HG03045 (cell line): ENCODE results near the gene SFRP5.

Experiments used
- ATAC-seq: cut with Tn5 transposase; IDR thresholded peaks from one replicate; pipeline ENCODE4 v1.9.1; 2021; ENCODE audit warnings: mild to moderate bottlenecking, moderate library complexity; ENCODE audit not compliant: unreplicated experiment

SFRP5 gene

DNA sequence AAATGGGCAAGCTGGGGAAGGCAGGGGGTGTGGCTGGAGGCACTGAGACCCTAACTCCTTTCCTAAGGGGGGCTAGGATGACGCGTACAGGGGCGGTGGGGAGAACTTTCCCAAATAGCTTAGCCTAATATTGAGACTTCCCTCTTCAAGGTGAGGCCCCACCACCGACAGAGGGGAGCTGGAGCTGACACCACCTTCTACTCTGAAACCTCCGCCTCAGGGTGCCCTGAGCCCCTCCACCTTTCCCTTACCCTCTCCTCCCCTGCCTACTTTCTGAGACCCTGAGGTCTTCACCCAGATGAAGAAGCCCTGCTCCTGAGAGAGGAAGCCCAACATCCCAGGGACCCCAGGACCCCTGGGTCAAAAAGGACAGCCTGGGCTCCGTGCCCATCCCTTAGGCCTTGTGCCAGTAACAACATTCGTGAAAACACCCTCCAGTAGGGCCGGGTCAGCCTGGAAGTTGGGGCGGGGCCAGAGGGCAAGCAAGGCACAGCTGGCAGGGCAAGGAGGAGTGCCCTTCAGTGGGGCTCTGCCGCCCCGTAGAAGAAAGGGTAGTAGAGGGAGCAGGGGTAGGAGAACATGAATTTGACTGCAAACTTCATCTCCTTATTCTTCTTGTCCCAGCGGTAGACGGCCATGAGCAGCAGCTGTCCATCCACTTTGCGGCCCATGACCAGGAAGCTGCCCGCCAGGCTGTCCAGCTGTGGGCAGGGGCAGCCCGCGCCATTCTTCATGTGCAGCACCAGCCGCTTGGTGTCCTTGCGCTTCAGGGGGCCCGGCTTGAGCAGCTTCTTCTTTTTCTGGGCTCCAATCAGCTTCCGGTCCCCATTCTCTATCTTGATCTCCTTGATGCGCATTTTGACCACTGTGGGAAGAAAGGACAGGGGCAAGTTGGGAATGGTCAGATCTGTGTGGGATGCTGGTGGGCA lies 4.5 kb downstream of the SFRP5 start:
- no peak for ATAC-seq

DNA sequence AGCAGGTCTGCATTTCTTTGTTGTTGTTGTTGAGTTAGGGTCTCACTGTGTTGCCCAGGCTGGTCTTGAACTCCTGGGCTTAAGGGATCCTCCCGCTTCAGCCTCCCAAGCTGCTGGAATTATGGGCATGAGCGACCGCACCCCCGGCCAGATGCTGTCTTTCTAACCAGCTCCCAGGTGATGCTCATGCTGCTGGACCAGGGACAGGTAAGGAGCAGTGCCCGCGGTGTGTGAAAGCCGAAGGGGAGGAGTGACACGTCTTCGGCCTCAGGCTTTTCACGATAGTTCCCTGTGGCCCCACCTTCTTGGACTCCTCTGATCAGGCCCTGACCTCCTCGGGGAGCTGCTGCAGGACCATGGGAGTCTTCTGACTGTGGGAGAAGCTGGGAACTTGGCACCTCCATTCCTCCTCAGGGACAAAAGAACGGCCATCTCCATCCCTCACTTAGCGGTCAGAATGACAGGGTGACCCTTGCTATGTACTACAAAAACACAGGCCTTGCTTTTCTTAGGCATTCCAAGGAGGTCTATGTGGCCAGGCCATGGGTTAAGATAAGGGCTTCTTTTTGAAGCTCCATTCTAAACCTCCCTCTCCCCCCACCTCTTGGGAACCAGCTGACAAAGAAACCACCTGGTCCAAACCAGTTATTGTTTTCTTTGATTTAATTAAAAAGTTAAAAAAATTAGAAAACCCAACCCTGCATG lies 5.5 kb downstream of the SFRP5 start:
- no peak for ATAC-seq

DNA sequence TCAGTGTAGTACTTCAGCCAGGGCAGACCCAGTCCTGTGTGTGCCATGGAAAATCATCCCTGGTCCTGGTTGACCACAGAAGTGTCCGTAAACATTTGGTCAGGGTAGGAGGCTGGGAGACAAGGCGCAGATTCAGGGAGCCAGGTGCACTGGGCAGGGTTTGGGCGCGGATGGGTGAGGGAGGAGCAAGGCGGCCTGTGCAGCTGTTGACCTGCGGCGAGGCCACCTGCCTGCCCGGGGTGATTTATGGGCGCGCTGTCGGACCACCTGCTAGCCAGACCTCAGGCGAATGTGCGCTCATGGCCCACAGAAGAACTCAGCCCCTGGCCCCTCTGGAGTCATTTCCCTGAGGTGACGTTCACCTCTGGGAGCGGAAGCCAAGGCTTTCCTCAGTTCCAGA lies 6.6 kb downstream of the SFRP5 start:
- no peak for ATAC-seq

DNA sequence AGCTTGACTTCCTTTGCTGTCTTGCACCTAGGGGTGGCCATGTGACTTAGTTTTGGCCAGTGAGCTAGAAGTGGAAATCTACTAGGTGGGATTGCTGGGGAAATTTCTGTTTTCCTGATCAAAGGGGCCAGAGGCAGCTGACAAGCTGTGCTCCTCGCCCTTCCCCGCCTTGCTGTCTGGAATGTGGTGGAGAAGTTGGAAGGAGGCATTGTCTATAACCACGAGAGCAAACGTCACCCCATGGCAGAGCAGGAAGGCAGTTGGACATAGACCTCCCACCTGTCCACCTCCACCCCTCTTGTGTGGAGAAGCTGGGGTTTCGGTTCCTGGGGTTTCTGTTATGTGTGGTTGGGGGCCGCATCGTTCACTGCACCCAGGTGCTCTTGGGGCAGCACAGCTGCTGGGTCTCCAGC lies 7.3 kb downstream of the SFRP5 start:
- no peak for ATAC-seq

DNA sequence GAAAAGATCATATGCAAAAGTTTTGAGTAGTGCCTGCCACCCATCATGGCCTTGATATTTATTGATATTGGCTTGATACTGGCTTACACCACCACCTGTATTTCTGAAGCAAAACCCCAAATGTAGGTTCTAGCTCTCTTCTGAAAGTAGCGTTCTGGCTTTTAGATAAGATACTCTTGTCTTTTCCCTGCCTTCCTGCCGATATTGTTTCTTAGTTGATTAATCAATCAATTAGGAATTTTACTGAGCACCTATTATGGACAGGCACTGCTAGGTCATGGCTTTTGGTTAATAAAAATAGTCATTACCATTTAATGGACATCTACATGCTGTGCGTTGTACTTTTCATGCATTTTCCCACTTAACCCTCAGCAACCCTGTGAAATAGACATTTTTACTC lies 7.9 kb downstream of the SFRP5 start:
- ATAC-seq = no peak

DNA sequence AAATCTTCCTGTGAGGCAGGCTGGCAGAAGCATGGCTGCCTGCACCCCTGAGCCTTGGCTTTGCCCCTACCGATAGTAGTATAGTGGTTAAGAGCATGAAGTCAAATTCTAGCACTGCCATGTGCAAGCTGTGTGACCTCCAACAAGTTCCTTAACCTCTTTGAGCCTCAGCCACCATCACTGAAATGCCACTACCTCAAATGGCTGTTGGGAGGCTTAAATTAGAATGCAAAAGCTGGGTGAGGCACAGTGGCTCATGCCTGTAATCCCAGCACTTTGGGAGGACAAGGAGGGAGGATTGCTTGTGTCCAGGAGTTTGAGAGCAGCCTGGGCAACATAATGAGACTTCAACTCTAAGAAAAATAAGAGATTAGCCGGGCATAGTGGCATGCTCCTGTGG lies 8.4 kb downstream of the SFRP5 start:
- no peak for ATAC-seq

DNA sequence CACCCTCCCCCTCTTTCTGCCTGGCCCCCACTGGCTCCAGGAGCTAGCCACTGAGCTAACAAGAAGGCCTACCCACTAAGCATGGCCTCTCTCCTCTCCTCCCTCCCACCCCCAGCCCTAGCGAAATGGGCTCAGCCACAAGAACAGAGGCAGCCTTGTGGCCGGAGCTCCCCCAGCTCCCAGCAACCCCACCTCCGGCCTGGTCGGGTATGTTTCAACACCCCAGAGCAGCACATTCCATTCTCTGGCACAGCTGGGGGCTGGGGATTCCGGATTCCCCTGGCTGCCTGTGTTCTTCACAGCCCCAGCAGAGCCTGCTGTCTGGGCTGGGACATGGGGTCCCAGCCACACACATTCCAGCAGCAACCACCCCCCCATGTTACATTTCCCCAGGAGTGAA lies 9.0 kb downstream of the SFRP5 start:
- ATAC-seq = no peak

DNA sequence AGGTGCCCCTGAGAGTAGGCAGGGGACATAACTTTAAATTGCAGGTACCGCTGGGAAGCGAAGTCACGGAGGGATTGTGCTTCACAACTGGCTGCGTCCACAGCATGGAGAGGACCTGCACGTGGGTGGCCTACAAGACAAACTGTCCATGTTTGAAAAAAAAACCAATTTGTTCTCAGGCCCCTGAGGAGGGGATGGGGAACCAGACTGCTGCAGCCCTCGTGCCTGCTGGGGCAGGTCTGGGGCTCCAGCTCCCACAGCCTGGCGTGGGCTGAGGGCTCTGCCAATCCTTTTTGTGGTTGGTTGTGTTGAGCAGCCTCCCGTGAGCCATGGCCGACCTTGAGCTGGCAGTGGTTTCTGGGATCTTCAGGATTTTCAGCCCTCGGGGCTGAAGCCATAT lies 9.7 kb downstream of the SFRP5 start:
- no peak for ATAC-seq

DNA sequence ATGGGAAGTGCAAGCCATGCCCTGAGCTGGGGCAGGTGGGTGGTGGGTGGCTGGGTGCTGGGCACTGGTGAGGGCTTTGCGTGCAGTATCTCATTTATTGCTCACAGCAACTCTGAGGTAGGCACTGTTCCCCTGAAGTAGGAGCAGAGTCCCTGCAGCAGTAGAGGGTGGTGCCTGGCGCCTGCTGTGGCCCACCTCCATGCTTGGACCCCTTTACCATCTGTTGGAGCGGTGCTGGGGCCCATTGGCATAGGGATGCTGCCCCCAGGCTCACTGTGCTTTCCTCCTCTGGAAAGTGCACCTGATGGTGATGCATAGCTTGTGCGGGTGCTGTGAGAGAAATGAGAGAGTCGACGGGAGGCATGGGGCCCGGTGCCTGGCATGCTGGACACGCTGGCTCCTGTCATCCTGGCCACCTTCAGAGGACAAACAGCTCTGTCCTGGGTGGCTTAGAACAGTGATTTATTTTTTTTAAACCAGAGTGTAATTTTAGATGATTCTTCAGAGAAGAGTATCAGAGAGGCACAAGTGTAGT lies 10.4 kb downstream of the SFRP5 start:
- no peak for ATAC-seq

DNA sequence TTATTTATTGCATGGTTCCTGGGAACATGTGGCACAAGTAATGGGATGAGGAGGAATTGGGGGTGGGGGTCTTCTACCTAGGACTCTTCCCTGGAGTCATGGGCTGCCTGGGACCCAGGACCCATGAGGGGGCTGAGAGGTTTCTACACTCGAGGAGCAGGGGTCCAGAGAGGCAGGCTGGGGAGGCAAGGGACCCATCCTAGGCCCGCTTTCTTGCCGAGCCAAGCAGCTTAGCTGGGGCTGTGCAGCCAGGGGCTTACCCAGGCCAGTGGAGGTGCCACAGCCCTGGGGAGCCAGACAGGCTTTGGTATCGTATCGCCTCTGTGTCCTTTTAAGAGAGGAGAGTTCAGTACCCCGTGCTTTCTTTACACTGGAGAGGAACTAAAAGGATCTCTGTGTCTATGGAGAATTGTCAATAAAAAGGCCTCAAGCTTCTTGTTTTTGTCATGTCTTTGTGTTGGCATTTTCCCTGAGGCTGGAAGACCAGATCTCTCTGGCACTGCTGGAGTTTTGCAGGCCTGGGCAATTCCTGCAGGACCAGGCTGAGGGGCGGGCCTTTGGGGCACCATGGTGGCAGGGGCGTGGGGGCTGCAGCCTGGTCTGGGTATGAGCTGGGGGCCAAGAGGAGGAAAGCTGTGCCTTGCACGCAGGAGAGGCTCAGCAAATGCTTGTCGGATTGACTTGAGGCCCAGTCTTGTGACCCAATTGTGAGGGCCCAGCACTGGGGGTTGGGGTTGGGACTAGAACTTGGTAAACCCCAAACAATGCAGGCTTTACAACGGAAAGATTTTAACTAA lies 11.1 kb downstream of the SFRP5 start:
- ATAC-seq = no peak

DNA sequence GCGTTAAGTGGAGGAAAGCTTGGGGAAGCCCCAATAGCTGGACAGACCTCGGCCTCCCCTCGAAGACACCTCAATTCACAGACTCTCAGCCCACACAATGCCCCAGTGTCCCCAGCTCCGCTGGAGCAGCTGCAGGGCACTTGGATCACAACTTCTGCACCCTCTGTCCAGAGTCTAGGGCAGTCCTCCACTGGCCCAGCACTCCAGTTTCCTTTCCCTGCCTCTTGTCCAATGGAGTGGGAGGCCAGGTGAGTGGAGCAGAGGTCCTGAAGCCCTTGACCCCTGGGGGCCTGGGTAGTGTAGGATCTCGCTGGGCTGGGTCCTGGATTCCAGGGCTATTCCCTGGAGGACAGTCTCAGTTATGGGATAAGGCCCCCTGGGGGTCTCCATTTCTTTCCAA lies 11.9 kb downstream of the SFRP5 start:
- no peak for ATAC-seq

DNA sequence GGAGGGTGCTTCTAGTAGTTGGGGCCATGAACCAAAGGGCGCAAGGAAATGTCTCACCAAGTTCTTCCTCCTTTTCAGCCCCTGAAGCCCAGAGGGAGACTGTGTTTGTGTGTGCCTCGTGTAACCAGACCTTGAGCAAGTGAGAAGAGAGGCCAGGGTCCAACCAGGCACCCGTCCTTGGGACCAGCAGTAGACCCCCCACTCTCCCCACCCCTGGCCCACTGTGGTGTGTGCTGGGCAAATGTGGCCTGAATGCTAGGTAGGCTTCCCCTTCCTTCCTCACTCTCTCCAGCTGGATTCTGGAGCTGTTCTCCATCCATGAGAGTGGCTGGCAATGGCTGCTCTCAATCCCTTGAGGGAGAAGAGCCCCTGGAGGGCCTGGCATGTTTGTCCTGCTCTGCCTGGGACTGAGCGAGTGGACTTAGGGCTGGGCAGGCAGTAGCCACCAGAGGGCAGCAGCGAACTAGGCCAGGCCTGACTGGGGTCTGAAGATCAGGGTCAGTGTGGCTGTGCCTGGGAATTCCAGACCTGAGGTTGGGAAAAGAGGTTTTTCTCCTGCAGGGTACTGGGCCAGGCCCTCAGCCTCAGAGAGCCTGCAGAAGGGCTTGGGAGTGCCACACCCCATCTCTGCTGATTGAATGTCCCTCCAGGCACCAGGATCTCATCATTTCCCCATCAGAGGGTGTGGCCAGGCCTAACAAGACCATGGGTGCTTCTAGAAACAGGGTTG lies 12.5 kb downstream of the SFRP5 start:
- ATAC-seq = no peak

DNA sequence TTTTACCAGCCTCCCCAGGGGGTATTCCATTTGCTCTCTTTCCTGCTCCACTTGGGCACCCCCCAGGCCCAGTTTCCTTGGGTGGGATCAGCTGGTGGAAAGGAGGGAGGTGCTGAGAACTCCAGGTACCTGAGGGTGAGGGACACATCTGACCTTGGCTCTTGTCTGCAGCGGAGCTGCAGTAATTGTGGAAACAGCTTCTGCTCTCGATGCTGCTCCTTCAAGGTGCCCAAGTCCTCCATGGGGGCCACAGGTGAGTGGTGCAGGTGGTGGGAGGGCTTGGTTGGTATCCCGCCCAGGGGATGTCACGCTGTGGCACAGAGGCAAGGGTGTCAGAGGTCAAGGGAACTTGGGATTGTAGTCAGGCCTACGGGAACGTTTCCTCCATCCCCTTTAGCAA lies 14.3 kb downstream of the SFRP5 start:
- ATAC-seq = no peak

DNA sequence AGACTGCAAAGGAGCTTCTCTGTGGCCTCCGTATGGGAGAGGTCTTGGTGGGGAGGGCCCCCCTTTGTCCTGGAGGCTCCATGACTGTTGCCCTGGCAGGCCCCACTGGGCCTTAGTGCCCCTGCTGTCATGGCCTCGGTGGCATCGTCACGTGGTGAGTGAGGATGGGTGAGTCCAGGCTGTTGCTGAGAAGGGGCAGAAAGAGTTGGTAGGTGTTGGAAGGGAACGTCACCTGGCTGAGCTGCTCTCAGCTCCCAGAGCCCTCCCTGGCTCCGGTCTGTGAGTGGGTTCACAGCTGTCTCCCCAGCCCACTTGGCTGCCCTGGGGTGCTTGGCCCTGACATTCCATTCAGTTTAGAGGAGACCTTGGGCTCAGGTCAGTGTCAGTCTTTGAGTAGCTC lies 16.1 kb downstream of the SFRP5 start:
- ATAC-seq = no peak

DNA sequence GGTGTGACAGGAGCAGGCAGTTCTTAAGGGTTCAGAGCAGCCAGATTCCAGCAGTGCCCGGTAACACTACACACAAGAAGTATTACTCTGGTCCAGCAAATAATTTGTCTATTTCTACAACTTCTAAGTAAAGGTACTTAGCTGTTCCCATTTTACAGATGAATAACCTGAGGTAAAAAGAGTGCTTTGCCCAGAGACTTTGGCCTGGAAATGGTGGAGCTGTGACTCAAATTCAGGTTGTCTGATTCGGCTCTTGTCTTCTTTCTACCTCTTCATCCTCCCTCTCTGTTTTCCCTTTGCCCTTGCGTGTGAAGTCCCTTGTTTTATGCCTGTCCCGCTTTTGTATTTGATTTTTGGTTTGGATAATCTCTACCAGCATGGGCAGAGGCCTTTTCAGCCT lies 17.1 kb downstream of the SFRP5 start:
- no peak for ATAC-seq

DNA sequence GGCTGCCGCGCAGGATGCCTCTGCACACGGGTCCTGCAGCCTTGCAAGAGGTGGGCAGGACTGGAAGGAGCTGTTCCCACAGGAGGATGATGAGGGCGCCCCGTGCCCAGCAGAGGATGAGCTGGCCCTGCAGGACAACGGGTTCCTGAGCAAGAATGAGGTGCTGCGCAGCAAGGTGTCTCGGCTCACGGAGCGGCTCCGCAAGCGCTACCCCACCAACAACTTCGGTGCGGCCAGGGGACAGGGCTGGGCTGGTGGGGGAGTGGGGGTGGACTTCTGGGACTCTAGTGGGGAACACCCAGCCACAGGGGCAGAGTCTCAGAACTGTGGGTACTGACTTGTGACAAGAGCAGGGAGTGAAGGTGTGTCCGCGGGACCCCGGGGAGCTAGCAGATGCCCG lies 18.8 kb downstream of the SFRP5 start:
- ATAC-seq = no peak

DNA sequence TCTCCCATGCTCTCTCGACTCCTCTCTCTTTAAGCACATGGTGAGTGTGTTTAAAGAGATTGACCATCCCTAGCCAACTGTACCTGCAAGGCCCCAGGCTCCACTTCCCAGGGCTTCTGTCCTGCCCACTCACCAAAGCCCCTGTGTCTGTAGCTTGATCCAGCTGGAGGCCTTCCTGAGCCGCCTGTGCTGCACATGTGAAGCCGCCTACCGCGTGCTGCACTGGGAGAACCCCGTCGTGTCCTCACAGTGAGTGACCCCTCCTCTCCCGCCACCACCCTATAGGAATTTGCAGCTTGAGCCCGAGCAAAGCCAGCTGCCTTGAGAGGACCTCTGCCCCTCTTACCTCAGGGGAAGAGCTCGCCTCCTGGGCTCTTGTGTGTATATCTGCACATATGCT lies 23.7 kb downstream of the SFRP5 start:
- ATAC-seq = no peak

DNA sequence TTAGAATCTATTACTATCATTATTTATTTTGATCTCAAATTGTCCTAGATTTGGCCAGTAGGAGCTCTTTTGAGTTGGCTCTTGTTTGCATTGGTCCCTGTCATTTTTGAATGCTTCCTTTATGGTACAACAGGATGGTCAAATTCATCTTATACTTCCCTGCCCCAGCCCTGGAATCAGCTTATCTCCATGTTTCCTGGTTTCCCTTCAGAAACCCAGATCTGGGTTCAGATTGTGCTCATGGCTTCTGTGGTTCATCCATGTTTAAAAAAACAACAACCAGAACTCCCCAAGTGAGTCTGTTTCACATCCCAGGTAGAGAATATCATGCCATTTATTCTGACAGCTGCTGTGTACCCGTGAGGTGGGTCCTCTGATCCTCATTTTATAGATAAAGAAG lies 24.2 kb downstream of the SFRP5 start:
- ATAC-seq = no peak

DNA sequence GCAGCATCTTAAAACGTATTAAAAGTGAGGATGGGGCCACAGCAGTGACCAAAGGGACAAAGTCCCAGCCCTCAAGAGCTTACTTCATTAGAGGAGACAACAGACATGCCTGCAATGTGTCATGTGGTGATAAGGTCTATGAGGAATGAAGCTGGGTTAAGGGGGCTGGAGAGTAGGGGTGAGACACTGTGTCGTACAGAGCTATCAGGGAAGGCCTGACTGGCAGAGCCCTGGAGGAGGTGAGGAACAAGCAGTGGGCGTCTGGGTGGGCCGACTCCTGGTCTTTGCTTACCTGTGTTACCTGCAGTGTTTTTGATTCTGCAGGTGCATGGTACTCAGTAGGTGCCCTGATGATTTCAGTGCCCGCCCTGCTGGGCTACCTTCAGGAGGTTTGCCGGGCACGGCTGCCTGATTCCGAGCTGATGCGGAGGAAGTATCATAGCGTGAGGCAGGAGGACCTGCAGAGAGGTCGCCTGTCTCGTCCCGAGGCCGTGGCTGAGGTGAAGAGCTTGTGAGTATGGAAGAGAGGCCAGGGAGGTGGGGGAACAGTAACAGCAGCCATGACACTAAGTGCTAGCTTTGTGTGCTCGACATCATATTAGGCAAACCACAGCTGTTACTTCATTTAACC lies 27.3 kb downstream of the SFRP5 start:
- ATAC-seq = no peak
